ENCODE results near the gene ARSA.
"Not testable (repeated sequence)": the region's sequence is repeated elsewhere in the genome, so short reads cannot be mapped to it uniquely, and the experiment has no call there.

The ARSA gene

DNA sequence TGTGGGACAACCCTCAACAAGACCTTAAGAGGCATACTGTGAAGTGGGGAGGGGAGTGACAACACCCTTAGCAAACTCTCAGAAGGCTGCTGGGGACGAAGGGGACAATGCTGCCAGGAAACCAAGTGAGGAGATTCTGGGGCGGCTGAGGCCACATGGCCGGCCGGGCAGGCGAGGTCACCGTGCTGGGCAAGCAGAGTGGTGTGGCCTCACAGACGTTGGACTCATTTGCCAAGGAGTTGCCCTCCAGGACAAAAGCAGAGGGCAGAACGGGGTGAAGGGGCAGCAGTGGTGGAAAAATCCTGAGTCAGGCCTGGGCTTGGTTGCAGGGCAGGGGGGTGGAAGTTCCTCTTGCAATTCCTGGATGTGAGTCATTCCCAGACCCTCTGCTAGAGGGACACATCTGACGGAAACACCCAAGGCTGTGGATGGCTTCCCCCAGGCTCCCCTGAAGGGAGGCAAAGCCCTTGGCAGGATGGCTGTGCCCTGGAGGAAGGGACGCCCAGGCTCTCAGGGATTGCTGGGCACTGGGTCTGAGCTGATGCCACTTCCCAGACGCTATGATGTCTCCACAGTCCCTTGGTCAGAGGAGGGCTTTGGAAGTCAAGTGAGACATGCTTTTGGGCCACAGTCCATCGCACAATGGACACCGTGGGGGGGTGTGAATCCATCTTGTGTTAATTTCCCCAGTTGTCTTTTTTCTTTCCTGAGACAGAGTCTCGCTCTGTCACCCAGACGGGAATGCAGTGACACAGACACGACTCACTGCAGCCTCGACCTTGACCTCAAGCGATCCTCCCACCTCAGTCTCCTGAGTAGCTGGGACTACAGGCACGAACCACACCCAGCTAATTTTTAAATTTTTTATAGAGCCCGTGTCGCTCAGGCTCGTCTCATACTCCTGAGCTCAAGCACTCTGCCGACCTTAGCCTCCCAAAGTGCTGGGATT lies 28.4 kb upstream of the ARSA start:
- DNase-seq (ENCODE audit: insufficient read length, low spot score) (no peak), FAIRE-seq (no peak)
- no peak for TF ChIP-seq TAF1 (IDR thresholded peaks at IDR 0.05; ENCODE audit: low read depth, low read length)
- no peak for TF ChIP-seq PAX5 (IDR thresholded peaks at IDR 0.05; ENCODE audit: insufficient read depth, low read length, severe bottlenecking)
- TF ChIP-seq POU2F2 (IDR thresholded peaks at IDR 0.05; ENCODE audit: low read depth, low read length), result no peak
- no peak for TF ChIP-seq SPI1 (IDR thresholded peaks at IDR 0.05; ENCODE audit: low read depth, low read length)
- TF ChIP-seq POLR2A (IDR thresholded peaks at IDR 0.05; ENCODE audit: low read depth, low read length), result no peak
- TF ChIP-seq POLR2AphosphoS5 (IDR thresholded peaks at IDR 0.05; ENCODE audit: low read depth, low read length), result no peak

DNA sequence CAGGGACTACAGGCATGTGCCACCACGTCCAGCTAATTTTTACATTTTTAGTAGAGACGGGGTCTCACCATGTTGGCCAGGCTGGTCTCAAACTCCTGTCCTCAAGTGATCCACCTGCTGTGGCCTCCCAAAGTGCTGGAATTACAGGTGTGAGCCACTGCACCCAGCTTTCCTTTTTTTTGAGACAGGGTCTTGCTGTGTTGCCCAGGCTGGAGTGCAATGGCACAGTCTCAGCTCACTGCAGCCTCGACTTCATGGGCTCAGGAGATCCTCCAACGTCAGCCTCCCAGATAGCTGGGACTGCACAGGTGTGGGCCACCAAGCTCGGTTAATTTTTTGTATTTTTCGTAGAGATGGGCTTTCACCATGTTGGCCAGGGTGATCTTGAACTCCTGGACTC lies 26.7 kb upstream of the ARSA start:
- not testable (repeated sequence) for FAIRE-seq; DNase-seq (ENCODE audit: insufficient read length, low spot score)

DNA sequence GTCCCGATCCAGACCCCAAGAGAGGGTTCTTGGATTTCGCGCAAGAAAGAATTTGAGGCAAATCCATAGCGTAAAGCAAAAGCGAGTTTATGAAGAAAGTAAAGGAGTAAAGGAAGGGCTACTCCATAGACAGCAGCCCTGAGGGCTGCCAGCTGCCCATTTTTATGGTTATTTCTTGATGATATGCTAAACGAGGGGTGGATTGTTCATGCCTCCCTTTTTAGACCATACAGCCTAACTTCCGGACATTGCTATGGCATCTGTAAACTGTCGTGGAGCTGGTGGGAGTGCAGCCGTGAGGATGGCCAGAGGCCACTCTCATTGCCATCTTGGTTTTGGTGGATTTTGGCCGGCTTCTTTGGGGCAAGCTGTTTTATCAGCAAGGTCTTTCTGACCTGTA lies 25.3 kb upstream of the ARSA start:
- DNase-seq (ENCODE audit: insufficient read length, low spot score) (no peak), FAIRE-seq (no peak)
- TF ChIP-seq SPI1 (IDR thresholded peaks at IDR 0.05; ENCODE audit: low read depth, low read length) (no peak), TAF1 (IDR thresholded peaks at IDR 0.05; ENCODE audit: low read depth, low read length) (no peak), POU2F2 (IDR thresholded peaks at IDR 0.05; ENCODE audit: low read depth, low read length) (no peak), PAX5 (IDR thresholded peaks at IDR 0.05; ENCODE audit: insufficient read depth, low read length, severe bottlenecking) (no peak), POLR2AphosphoS5 (IDR thresholded peaks at IDR 0.05; ENCODE audit: low read depth, low read length) (no peak), POLR2A (IDR thresholded peaks at IDR 0.05; ENCODE audit: low read depth, low read length) (no peak)

DNA sequence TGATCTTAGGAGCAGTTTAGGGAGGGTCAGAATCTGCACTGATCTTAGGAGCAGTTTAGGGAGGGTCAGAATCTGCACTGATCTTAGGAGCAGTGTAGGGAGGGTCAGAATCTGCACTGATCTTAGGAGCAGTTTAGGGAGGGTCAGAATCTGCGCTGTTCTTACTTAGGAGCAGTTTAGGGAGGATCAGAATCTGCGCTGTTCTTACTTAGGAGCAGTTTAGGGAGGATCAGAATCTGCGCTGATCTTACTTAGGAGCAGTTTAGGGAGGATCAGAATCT lies 15.8 kb upstream of the ARSA start:
- FAIRE-seq, result peak; percentile 35

DNA sequence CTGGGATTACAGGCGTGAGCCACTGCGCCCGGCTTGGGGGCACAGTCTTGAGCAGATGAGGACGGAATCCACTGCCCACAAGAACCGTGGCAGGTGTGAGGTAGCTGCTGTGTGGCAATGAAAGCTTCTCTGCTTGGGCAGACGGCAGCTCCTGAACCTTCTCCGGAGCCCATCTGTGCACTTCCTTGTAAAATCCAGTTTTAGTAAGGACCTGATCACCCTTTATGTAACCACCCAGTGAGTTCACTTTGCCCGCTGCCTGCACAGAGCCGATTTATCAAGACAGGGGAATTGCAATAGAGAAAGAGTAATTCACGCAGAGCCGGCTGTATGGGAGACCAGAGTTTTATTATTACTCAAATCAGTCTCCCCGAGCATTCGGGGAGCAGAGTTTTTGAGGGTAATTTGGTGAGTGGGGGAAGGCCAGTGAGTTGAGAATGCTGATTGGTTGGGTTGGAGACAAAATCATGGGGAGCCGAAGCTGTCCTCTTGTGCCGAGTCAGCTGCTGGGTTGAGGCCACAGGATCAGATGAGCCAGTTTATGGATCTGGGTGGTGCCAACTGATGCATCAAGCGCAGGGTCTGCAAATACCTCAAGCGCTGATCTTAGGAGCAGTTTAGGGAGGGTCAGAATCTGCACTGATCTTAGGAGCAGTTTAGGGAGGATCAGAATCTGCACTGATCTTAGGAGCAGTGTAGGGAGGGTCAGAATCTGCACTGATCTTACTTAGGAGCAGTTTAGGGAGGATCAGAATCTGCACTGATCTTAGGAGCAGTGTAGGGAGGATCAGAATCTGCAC lies 15.3 kb upstream of the ARSA start:
- DNase-seq (ENCODE audit: insufficient read length, low spot score), result not testable (repeated sequence)
- peak; percentile 67 for FAIRE-seq

More for the DNA sequence above, 15.8 kb upstream of the ARSA start:
- not testable (repeated sequence) for DNase-seq (ENCODE audit: insufficient read length, low spot score)

DNA sequence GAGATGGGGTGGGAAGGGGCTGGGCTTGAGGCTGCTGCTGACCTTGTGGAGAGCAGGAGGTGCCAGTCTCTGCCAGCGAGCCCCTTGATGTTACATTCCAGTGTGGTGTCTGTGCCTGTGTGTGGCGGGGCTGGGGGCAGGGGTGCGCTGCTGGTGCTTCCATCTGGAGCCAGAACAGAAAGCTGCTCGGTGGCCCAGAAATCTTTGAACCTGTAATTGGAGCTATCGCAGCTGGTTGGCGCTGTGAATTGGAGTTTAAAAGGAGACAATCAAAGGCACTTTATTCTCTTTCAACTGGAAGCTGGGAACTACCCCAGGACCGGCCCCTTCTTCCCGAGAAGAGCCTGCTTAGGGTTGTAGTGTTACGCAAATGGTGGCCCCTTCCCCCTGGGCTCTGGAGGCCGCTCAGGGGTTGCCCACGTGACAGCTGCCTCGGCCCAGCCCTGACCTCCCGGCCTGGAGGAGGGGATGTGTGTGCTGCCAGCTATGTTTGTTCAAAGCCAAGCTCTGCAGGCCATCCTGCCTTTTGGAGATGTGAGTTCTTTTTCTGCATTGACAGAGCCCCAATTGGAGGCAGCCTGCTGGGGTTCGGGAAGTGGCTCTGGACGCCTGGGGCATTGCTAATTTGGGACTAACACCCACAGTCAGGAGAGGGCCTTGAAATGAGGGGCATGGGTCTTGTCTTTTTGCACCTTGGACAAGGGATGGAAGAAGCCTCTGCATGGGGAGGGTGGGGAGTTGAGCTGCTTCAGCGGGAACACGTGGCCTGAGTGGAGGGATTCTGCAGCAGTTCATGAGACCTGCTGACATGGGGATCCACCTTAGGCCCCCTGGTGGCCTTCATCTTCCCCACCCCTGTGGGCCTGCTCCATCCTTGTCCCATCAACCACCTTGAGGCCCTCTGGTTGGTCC lies 14.0 kb upstream of the ARSA start:
- FAIRE-seq, result no peak
- no peak for DNase-seq (ENCODE audit: insufficient read length, low spot score)
- no peak for TF ChIP-seq POU2F2 (IDR thresholded peaks at IDR 0.05; ENCODE audit: low read depth, low read length)
- TF ChIP-seq TAF1 (IDR thresholded peaks at IDR 0.05; ENCODE audit: low read depth, low read length), result no peak

DNA sequence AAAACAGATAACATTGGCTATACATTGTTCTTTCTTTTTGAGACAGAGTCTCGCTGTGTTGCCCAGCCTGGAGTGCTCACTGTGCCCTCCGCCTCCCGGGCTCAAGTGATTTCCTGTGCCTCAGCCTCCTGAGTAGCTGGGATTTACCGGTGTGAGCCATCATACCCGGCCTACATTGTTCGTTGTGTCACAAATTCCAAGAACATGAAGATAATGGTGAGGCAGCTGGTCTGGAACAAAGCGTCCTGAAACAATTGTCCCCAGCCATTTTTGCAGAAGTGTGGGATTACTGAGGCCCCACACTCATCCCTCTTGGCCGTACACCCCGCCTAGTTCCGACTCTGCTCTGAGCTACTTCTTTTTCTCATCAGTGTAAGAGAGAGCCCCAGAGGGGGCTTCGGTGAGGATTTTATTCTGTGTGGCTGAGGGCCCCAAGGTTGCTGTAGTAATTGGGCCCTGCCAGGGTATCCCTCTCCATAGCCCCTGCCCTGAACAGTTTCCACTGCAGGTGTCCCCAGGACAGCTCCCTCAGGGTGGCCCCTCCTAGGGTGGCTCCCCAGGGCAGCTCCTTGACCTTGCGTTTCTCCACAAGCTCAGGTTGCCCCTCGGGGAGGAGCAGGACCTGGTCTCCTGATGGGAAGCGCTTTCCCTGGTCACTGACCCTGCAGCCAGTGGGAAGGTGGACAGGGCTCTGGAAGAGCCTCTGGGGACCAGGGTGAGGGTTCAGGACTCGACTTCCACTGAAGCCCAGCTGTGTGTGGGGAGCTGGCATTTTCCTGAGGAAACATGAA lies 13.1 kb upstream of the ARSA start:
- no peak for DNase-seq (ENCODE audit: insufficient read length, low spot score)
- no peak for TF ChIP-seq POU2F2 (IDR thresholded peaks at IDR 0.05; ENCODE audit: low read depth, low read length)
- TF ChIP-seq POLR2AphosphoS5 (IDR thresholded peaks at IDR 0.05; ENCODE audit: low read depth, low read length), result no peak
- FAIRE-seq, result no peak

DNA sequence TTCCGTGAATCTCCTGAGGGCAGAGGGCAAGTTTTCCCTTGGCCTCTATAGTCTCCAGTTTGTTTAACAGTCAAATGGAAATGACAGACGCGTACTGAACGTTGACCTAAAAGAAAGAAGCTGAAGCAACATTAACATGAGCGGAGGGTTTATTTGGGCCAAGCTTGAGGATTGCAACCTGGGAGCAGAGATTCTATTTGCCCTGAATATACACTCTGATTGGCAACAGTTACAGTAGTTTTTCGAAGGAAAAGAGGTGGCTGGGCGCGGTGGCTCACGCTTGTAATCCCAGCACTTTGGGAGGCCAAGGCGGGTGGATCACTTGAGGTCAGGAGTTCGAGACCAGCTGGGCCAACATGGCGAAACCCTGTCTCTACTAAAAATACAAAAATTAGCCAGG lies 12.3 kb upstream of the ARSA start:
- DNase-seq (ENCODE audit: insufficient read length, low spot score); FAIRE-seq: not testable (repeated sequence)

DNA sequence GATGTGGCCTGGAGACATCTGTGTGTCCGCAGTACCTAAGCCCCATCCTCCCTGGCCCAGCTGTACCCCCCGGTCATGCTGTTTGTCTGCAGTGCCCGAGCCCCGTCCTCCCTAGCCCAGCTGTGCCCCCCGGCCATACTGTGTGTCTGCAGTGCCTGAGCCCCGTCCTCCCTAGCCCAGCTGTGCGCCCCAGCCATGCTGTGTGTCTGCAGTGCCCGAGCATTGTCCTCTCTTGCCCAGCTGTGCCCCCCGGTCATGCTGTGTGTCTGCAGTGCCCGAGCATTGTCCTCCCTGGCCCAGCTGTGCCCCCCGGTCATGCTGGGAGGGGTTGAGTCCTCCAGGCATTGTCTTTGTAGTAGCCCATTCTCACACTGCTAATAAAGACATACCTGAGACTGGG lies 7.6 kb upstream of the ARSA start:
- FAIRE-seq (no peak), DNase-seq (ENCODE audit: insufficient read length, low spot score) (no peak)
- no peak for TF ChIP-seq PAX5 (IDR thresholded peaks at IDR 0.05; ENCODE audit: insufficient read depth, low read length, severe bottlenecking)
- no peak for TF ChIP-seq POLR2A (IDR thresholded peaks at IDR 0.05; ENCODE audit: low read depth, low read length)
- TF ChIP-seq TAF1 (IDR thresholded peaks at IDR 0.05; ENCODE audit: low read depth, low read length), result no peak

DNA sequence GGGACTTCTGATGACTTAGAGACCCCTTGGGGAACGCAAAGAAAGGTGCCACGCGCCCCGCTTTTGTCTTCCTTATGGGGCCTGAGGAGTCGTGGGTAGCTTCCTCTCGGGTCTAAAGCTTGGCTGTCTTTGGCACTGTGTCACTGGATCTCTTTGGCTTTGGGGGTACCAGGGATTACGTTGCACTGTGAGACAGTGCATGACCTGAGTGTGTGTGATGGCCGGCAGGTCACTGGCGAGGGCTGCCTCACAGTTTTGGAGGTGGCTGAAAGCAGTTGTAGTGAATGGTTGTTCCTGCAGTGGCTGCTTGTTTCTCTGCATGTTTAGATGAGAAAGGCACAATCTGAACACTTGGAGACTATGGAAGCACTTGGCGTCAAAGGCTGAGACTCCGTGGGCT lies 5.8 kb upstream of the ARSA start:
- TF ChIP-seq TAF1 (IDR thresholded peaks at IDR 0.05; ENCODE audit: low read depth, low read length), result no peak
- TF ChIP-seq POU2F2 (IDR thresholded peaks at IDR 0.05; ENCODE audit: low read depth, low read length), result no peak
- TF ChIP-seq SPI1 (IDR thresholded peaks at IDR 0.05; ENCODE audit: low read depth, low read length), result no peak
- TF ChIP-seq POLR2A (IDR thresholded peaks at IDR 0.05; ENCODE audit: low read depth, low read length), result no peak
- TF ChIP-seq POLR2AphosphoS5 (IDR thresholded peaks at IDR 0.05; ENCODE audit: low read depth, low read length), result no peak
- no peak for TF ChIP-seq PAX5 (IDR thresholded peaks at IDR 0.05; ENCODE audit: insufficient read depth, low read length, severe bottlenecking)
- DNase-seq (ENCODE audit: insufficient read length, low spot score), result no peak

More for the DNA sequence above, 5.8 kb upstream of the ARSA start:
- no peak for FAIRE-seq

Measured in GM12891 (cell line).